WTC11 (cell line): ENCODE measurements around the gene GATB. TPM values are rescaled to one million over a fixed set of nuclear protein-coding genes. Genes with fewer than 3 reads are reported as not detected.

Experiments used
- ATAC-seq: fragments of 200-7000 bp; cut with Tn5 transposase; 2 replicates; pipeline ENCODE4 v1.10.0; 2021; ENCODE audit warnings: mild to moderate bottlenecking, moderate library complexity
- CTCF ChIA-PET: fragments of 300-600 bp; sonication (Branson Sonifier 250); formaldehyde crosslinking; loops from one replicate; lab custom pipeline; 2021; ENCODE audit warnings: antibody characterized with exemption; lab: Charles Lee
- POLR2A ChIA-PET: fragments of 350-600 bp; sonication (Branson Sonifier 250); formaldehyde crosslinking; loops from one replicate; lab custom pipeline; 2021; ENCODE audit warnings: antibody characterized with exemption; lab: Charles Lee
- DNase-seq: peaks from one replicate; pipeline ENCODE4 v3.0.0; 2021; ENCODE audit warnings: low spot score
- H3K27ac Mint-ChIP-seq: 2 replicates; pipeline ENCODE4 v1.8.0; 2021; ENCODE audit warnings: mixed read lengths
- H3K27me3 Mint-ChIP-seq: 2 replicates; pipeline ENCODE4 v1.8.0; 2021; ENCODE audit warnings: low read depth, mild to moderate bottlenecking, moderate library complexity, mixed read lengths
- H3K36me3 Mint-ChIP-seq: 2 replicates; pipeline ENCODE4 v1.8.0; 2021; ENCODE audit warnings: mixed read lengths
- H3K4me1 Mint-ChIP-seq: 2 replicates; pipeline ENCODE4 v1.8.0; 2022; ENCODE audit warnings: mixed read lengths
- H3K4me3 Mint-ChIP-seq: 2 replicates; pipeline ENCODE4 v1.8.0; 2021; ENCODE audit warnings: mild to moderate bottlenecking, moderate library complexity, mixed read lengths
- H3K9me3 Mint-ChIP-seq: 2 replicates; pipeline ENCODE4 v1.8.0; 2021; ENCODE audit warnings: mixed read lengths
- ATF2 ChIP-seq: sonication (generic); formaldehyde crosslinking; IDR thresholded peaks from 2 replicates; pipeline ENCODE4 v1.8.1; 2022; ENCODE audit warnings: low read depth, missing genetic modification reagents, borderline replicate concordance
- CBFB ChIP-seq: sonication (generic); formaldehyde crosslinking; IDR thresholded peaks from 2 replicates; pipeline ENCODE4 v1.8.1; 2022; ENCODE audit warnings: mild to moderate bottlenecking, low read depth, missing genetic modification reagents
- CDX4 ChIP-seq: fragments of 250-450 bp; sonication (Bioruptor Pico); IDR thresholded peaks from 2 replicates; pipeline ENCODE4 v1.9.0; 2021; ENCODE audit warnings: moderate library complexity, mild to moderate bottlenecking, inconsistent platforms, borderline replicate concordance
- E2F1 ChIP-seq: sonication (generic); formaldehyde crosslinking; IDR thresholded peaks from 2 replicates; pipeline ENCODE4 v1.8.0; 2022; ENCODE audit warnings: mild to moderate bottlenecking, missing genetic modification reagents
- FOXJ3 ChIP-seq: sonication (generic); formaldehyde crosslinking; IDR thresholded peaks from 2 replicates; pipeline ENCODE4 v1.9.0; 2021; ENCODE audit warnings: missing genetic modification reagents, mild to moderate bottlenecking, borderline replicate concordance
- FOXP1 ChIP-seq: sonication (generic); formaldehyde crosslinking; IDR thresholded peaks from 2 replicates; pipeline ENCODE4 v1.8.0; 2022; ENCODE audit warnings: missing genetic modification reagents, mild to moderate bottlenecking, moderate library complexity, borderline replicate concordance
- GABPB1 ChIP-seq: sonication (generic); formaldehyde crosslinking; IDR thresholded peaks from 2 replicates; pipeline ENCODE4 v1.8.1; 2023; ENCODE audit warnings: mild to moderate bottlenecking, missing genetic modification reagents
- HMGXB4 ChIP-seq: sonication (generic); formaldehyde crosslinking; IDR thresholded peaks from 2 replicates; pipeline ENCODE4 v1.8.1; 2023; ENCODE audit warnings: mild to moderate bottlenecking, moderate library complexity, missing genetic modification reagents
- MLX ChIP-seq: sonication (generic); formaldehyde crosslinking; IDR thresholded peaks from 2 replicates; pipeline ENCODE4 v1.8.1; 2023; ENCODE audit warnings: mild to moderate bottlenecking, missing genetic modification reagents, moderate library complexity
- NFYB ChIP-seq: sonication (generic); formaldehyde crosslinking; conservative IDR thresholded peaks from 2 replicates; pipeline ENCODE4 v1.8.0; 2022; ENCODE audit warnings: low read depth, missing genetic modification reagents
- NR1H2 ChIP-seq: sonication (generic); formaldehyde crosslinking; IDR thresholded peaks from 2 replicates; pipeline ENCODE4 v1.9.0; 2021; ENCODE audit warnings: mild to moderate bottlenecking, moderate library complexity, missing genetic modification reagents
- SOX15 ChIP-seq: fragments of 250-450 bp; sonication (Bioruptor Pico); IDR thresholded peaks from 2 replicates; pipeline ENCODE4 v1.9.0; 2021; ENCODE audit warnings: mild to moderate bottlenecking
- TEAD1 ChIP-seq: sonication (generic); formaldehyde crosslinking; IDR thresholded peaks from 2 replicates; pipeline ENCODE4 v1.8.0; 2022; ENCODE audit warnings: mild to moderate bottlenecking, missing genetic modification reagents
- TP53 ChIP-seq: sonication (generic); formaldehyde crosslinking; IDR thresholded peaks from 2 replicates; pipeline ENCODE4 v1.8.1; 2023; ENCODE audit warnings: mild to moderate bottlenecking, missing genetic modification reagents
- ZNF138 ChIP-seq: sonication (generic); formaldehyde crosslinking; conservative IDR thresholded peaks from 2 replicates; pipeline ENCODE4 v1.8.1; 2022; ENCODE audit warnings: mild to moderate bottlenecking, moderate library complexity, missing genetic modification reagents
- ZNF281 ChIP-seq: sonication (generic); formaldehyde crosslinking; IDR thresholded peaks from 2 replicates; pipeline ENCODE4 v1.8.0; 2023; ENCODE audit warnings: mild to moderate bottlenecking, missing genetic modification reagents
- ZNF396 ChIP-seq: fragments of 250-450 bp; sonication (Bioruptor Pico); IDR thresholded peaks from 2 replicates; pipeline ENCODE4 v1.8.0; 2021; ENCODE audit warnings: mild to moderate bottlenecking, moderate library complexity, borderline replicate concordance
- ZNF416 ChIP-seq: fragments of 250-450 bp; sonication (Bioruptor Pico); IDR thresholded peaks from 2 replicates; pipeline ENCODE4 v1.9.0; 2021; ENCODE audit warnings: mild to moderate bottlenecking, inconsistent platforms
- ZNF425 ChIP-seq: fragments of 250-450 bp; sonication (Bioruptor Pico); conservative IDR thresholded peaks from 2 replicates; pipeline ENCODE4 v1.9.0; 2021; ENCODE audit warnings: mild to moderate bottlenecking
- total RNA-seq: library from RNA; stranded (reverse); gene quantifications from 3 replicates; pipeline ENCODE4 v1.2.3, GENCODE V29; 2021

The GATB gene
- total RNA-seq, 1 experiment from 2014 or later: 22.7 TPM

GRCh38 chr4:151806511-151806927, 45.7 kb upstream of the GATB start (continued):
- TF ChIP-seq ZNF281: no peak
- TF ChIP-seq CDX4 (CRISPR knock-in tag): no peak
- TF ChIP-seq ZNF396: no peak
- TF ChIP-seq, all 79 proteins: peak for 0

GRCh38 chr4:151804821-151805220, 44.0 kb upstream of the GATB start:
- CTCF ChIA-PET: no interaction called here
- DNase-seq: no peak
- TF ChIP-seq ZNF425 (no peak), HMGXB4 (CRISPR knock-in tag) (no peak), NR1H2 (CRISPR knock-in tag) (no peak), E2F1 (CRISPR knock-in tag) (no peak), CBFB (CRISPR knock-in tag) (no peak), ZNF138 (CRISPR knock-in tag) (no peak), GABPB1 (CRISPR knock-in tag) (no peak), SOX15 (CRISPR knock-in tag) (no peak), ZNF416 (CRISPR knock-in tag) (no peak)
- TF ChIP-seq, all 79 proteins: peak for 0
- Mint-ChIP-seq H3K36me3 (no peaks in the 10 kb centered on the region), H3K27ac (no peak overlapping the region; the same call in 1 of the 2 replicates), H3K9me3 (peaks cover 6% of the 10 kb centered on the region; the same call in 1 of the 2 replicates), H3K4me3 (no peak overlapping the region), H3K27me3 (no peaks in the 10 kb centered on the region), H3K4me1 (peaks cover 30% of the 10 kb centered on the region)
- ATAC-seq: no peak
- POLR2A ChIA-PET: no interaction called here

- peaks cover 36% of the 10 kb centered on the region for H3K4me1 Mint-ChIP-seq
- peaks cover 6% of the 10 kb centered on the region; the same call in 1 of the 2 replicates for H3K9me3 Mint-ChIP-seq
- H3K4me3 Mint-ChIP-seq: no peak overlapping the region
- ChIA-PET POLR2A (no interaction called here), CTCF (interaction anchor here (0.7 to 1.2 kb wide), 2 partner anchors 241 to 820 kb away, joined by 3 to 4 read pairs; no protein-coding TSS in a partner anchor)
- DNase-seq: no peak
- H3K36me3 Mint-ChIP-seq: no peaks in the 10 kb centered on the region
- ATAC-seq: no peak
- H3K27ac Mint-ChIP-seq: no peak overlapping the region
- no peaks in the 10 kb centered on the region for H3K27me3 Mint-ChIP-seq
- TF ChIP-seq TEAD1 (CRISPR knock-in tag) (no peak), NFYB (CRISPR knock-in tag) (no peak), FOXJ3 (CRISPR knock-in tag) (no peak), FOXP1 (CRISPR knock-in tag) (no peak), TP53 (CRISPR knock-in tag) (no peak), MLX (CRISPR knock-in tag) (no peak), ZNF396 (no peak), HMGXB4 (CRISPR knock-in tag) (no peak), ATF2 (CRISPR knock-in tag) (no peak)
Observed at GRCh38 chr4:151804086-151804630, 43.4 kb upstream of the GATB start.
